ENCODE measurements around the gene STT3B.

Gene STT3B

GRCh38 chr3:31661286-31661685, 128.6 kb downstream of the STT3B start:
- no peak for TF ChIP-seq POLR2A (IDR thresholded peaks at IDR 0.05; ENCODE audit: low read depth, low read length)
- no peak for TF ChIP-seq TAF1 (IDR thresholded peaks at IDR 0.05; ENCODE audit: borderline replicate concordance, low read depth, low read length)
- TF ChIP-seq POLR2AphosphoS5 (IDR thresholded peaks at IDR 0.05; ENCODE audit: low read depth, low read length) = no peak
- FAIRE-seq (no peak), DNase-seq (ENCODE audit: insufficient read length) (no peak)

DNA sequence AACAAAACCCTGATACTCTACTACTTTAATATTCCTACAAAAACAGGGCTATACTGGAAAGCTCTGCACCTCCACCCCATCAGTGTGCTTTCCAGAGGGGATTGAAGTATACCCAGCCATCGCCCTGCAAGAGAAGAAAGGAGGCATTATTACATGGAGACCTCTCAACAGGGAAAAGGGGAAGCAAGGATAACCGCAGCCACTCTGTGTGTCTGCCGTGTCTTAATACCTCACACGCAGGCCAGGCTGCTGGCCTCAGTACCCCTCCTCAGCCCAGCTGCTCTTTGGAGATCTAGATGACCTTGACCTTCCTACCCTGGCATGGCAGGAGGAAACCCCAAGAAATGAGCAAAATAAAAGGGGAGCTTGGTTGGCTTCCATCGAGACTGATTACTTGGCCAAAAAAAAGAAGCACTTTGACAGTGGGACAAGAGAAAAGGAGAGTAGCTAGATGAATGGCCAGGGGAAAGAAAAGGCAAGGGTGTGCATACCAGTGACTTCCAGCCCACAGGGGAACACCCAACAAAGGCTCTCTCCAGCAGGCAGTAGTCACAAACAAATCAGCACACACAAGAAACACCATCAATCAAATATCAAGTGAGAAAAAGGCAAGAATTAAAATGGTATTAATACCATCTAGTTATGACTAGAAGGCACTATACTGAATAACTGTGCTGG, 129.4 kb downstream of the STT3B start:
- DNase-seq (ENCODE audit: insufficient read length) (no peak), FAIRE-seq (no peak)
- TF ChIP-seq TAF1 (IDR thresholded peaks at IDR 0.05; ENCODE audit: borderline replicate concordance, low read depth, low read length) (no peak), POLR2A (IDR thresholded peaks at IDR 0.05; ENCODE audit: low read depth, low read length) (no peak), POLR2AphosphoS5 (IDR thresholded peaks at IDR 0.05; ENCODE audit: low read depth, low read length) (no peak)

DNA sequence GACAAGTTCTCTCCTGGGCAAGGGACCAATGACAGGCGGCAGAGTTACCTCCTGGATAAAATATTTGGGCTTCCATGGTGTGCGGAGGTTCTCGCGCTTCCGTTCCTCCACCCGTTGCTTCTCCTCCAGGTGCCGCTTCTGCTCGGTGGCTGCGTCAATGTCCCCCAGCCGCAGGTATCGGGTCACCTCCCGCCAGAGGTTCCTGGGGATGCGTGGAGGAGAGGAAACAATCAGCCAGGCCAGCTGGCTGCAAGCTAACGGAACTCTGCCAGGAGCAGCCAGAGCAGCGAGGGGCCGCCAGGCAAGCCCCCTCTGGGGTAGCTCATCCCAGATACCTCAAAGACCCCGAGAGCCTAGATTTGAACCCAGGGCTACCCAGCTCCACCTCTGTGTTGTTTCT, 131.3 kb downstream of the STT3B start:
- FAIRE-seq (no peak), DNase-seq (ENCODE audit: insufficient read length) (no peak)
- TF ChIP-seq POLR2AphosphoS5 (IDR thresholded peaks at IDR 0.05; ENCODE audit: low read depth, low read length) (no peak), TAF1 (IDR thresholded peaks at IDR 0.05; ENCODE audit: borderline replicate concordance, low read depth, low read length) (no peak), POLR2A (IDR thresholded peaks at IDR 0.05; ENCODE audit: low read depth, low read length) (no peak)

- TF ChIP-seq TAF1 (IDR thresholded peaks at IDR 0.05; ENCODE audit: borderline replicate concordance, low read depth, low read length) = no peak
- TF ChIP-seq POLR2AphosphoS5 (IDR thresholded peaks at IDR 0.05; ENCODE audit: low read depth, low read length) = no peak
- TF ChIP-seq POLR2A (IDR thresholded peaks at IDR 0.05; ENCODE audit: low read depth, low read length) = no peak
- FAIRE-seq (no peak), DNase-seq (ENCODE audit: insufficient read length) (no peak)
Measured at GRCh38 chr3:31667582-31667981, 134.9 kb downstream of the STT3B start.

GRCh38 chr3:31668242-31668641, 135.5 kb downstream of the STT3B start:
- DNase-seq (ENCODE audit: insufficient read length) (no peak), FAIRE-seq (no peak)
- TF ChIP-seq TAF1 (IDR thresholded peaks at IDR 0.05; ENCODE audit: borderline replicate concordance, low read depth, low read length) (no peak), POLR2AphosphoS5 (IDR thresholded peaks at IDR 0.05; ENCODE audit: low read depth, low read length) (no peak), POLR2A (IDR thresholded peaks at IDR 0.05; ENCODE audit: low read depth, low read length) (no peak)

DNA sequence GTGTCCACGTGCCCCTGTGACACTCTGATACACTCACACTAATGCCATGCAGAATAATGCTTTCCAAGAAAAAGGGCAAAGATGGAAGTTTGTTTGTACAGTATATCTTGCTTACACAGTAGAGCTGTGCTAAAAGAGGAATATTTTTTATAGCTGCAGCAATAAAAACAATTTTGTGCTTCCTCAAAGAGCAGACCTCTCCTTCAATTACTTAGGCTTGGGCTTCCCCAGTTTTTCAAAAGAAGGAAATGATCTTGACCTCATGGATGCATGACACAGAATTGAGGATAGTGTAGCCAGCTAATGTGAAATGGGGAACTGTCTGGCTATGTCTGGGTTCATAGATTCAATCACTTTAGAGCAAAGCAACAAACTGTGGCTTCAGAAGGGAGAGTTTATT, 137.4 kb downstream of the STT3B start:
- DNase-seq (ENCODE audit: insufficient read length) = no peak
- TF ChIP-seq POLR2AphosphoS5 (IDR thresholded peaks at IDR 0.05; ENCODE audit: low read depth, low read length) (no peak), TAF1 (IDR thresholded peaks at IDR 0.05; ENCODE audit: borderline replicate concordance, low read depth, low read length) (no peak), POLR2A (IDR thresholded peaks at IDR 0.05; ENCODE audit: low read depth, low read length) (no peak)
- no peak for FAIRE-seq

DNA sequence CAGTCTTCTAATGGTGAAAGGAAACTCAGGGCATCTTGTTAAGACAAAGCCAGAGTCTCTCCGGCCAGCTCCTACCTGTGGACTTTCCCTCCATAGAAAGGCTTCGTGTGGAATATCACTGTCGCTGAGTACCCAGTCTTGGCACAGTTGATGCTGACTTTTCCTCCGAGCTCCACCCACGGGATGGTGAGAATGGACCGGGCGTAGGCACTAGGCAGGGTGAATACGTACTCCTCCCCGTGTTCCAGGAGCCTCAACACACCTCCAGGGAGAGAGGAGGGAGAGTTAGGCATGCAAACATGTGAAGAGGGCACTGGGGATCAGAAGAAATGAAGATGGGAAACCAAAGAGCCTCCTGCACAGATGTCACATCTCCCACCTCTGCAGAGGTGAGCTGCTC, 138.0 kb downstream of the STT3B start:
- no peak for DNase-seq (ENCODE audit: insufficient read length)
- no peak for FAIRE-seq
- TF ChIP-seq TAF1 (IDR thresholded peaks at IDR 0.05; ENCODE audit: borderline replicate concordance, low read depth, low read length) (no peak), POLR2AphosphoS5 (IDR thresholded peaks at IDR 0.05; ENCODE audit: low read depth, low read length) (no peak), POLR2A (IDR thresholded peaks at IDR 0.05; ENCODE audit: low read depth, low read length) (no peak)

DNA sequence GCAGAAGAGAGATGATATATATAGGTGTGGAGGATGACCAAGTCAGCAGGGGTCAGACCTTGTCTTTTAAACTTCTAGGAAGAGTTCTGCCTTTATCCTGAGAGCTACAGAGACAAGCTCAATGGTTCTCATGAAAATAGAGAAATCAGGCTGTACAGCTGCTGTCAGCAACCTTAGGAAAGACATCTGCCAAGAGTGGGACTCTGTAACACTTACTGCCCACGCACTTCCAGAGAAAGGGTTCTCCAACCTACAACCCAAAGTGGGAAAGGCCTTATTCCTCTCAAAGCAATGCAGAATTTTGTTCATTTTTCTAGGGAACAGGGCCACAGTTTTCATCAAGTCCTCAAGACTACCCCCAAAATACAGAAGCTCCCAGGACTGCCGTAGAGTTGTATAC, 138.7 kb downstream of the STT3B start:
- no peak for TF ChIP-seq TAF1 (IDR thresholded peaks at IDR 0.05; ENCODE audit: borderline replicate concordance, low read depth, low read length)
- no peak for DNase-seq (ENCODE audit: insufficient read length)
- no peak for FAIRE-seq

DNA sequence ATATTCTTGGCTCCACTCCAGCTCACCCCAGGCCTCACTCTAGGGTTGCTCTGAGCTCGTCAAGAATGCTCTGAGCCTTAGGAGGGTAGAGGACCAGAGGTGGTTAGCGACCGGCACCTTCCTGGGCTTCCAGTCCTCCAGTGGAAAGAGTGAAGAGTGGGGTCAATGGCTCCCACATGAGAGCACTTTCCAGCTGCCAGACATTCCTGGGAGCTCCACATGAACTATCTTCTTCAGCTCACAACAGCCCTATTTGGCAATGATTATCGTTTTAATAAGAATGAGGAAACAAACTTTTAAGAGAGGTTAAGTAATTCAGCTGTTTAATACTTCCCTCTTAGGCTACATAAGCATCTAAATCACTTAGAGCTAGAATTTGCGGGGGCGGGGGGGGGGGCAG, 139.3 kb downstream of the STT3B start:
- DNase-seq (ENCODE audit: insufficient read length) (no peak), FAIRE-seq (no peak)
- TF ChIP-seq POLR2A (IDR thresholded peaks at IDR 0.05; ENCODE audit: low read depth, low read length) (no peak), POLR2AphosphoS5 (IDR thresholded peaks at IDR 0.05; ENCODE audit: low read depth, low read length) (no peak), TAF1 (IDR thresholded peaks at IDR 0.05; ENCODE audit: borderline replicate concordance, low read depth, low read length) (no peak)

DNA sequence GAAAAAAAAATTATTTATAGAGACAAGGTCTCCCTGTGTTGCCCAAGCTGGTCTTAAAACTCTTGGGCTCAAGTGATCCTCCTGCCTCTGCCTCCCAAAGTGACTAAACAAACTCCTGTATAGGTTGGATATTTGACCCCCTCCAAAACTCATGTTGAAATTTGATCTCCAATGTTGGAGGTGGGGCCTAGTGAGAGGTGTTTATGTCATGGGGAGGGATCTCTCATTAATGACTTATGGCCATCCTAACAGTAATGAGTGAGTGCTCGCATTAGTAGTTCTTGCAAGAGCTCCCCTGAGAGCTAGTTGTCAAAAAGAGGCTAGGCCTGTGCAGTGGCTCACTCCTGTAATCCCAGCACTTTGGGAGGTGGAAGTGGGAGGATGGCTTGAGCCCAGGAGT, 141.2 kb downstream of the STT3B start:
- DNase-seq (ENCODE audit: insufficient read length) = no peak
- FAIRE-seq = no peak
- TF ChIP-seq POLR2A (IDR thresholded peaks at IDR 0.05; ENCODE audit: low read depth, low read length) (no peak), POLR2AphosphoS5 (IDR thresholded peaks at IDR 0.05; ENCODE audit: low read depth, low read length) (no peak), TAF1 (IDR thresholded peaks at IDR 0.05; ENCODE audit: borderline replicate concordance, low read depth, low read length) (no peak)

DNA sequence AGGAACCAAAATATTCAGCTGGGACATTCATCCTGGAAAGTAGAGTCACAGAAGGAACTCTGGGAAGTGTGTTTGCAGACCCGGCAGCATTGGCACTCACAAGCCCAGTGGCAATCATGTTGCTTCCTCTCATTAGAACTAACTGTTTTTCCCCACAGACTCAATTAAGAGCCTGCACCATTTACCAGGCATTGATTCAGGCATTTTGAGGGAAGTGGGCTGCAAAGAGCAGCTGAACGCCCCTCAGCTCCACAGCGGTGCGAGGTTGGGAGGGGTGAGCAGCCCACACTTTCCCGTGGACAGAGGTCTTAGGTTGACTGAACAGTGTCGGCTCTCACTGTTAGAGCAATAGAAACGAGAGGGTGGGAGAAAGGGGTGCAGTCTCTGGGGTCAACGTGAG, 143.8 kb downstream of the STT3B start:
- no peak for FAIRE-seq
- TF ChIP-seq TAF1 (IDR thresholded peaks at IDR 0.05; ENCODE audit: borderline replicate concordance, low read depth, low read length) (no peak), POLR2AphosphoS5 (IDR thresholded peaks at IDR 0.05; ENCODE audit: low read depth, low read length) (no peak), POLR2A (IDR thresholded peaks at IDR 0.05; ENCODE audit: low read depth, low read length) (no peak)
- no peak for DNase-seq (ENCODE audit: insufficient read length)

DNA sequence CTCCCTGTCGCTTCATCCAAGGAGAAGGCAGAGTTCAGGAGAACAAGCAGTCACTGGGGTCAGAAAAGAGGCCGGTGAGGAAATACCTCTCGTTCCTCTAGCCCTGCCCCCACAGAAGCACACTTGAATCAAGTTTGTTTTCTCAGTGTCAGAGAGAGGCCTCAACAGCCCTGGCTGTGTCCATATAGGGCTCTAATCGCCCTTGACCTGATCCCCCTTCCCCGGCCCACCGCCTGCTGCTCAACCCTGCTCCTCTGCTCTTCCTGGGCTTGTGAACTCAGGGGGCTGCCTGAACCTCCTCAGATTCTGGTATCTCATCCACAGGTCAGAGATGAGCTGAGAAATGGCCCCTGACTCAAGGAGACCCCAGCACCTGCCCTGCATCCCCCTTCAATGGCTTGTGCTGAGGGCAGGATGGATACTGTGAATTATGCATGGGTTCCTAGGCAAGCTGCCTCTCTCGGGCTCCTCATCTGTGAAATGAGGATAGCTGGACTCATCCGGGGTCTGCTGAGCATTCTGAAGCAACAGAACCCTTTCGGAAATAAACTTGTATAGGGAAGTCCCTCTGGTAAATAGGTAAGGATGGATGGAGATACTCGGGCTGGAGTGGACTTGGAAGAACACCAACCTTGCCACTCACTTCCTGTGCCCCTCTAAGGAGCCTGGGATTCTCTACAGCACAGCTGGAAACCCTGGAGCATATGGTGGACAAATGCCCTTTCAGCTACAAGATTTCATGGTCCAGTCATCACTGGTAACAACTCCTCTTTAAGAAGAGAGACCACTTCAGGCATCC, 147.5 kb downstream of the STT3B start:
- FAIRE-seq = no peak
- no peak for DNase-seq (ENCODE audit: insufficient read length)
- TF ChIP-seq POLR2AphosphoS5 (IDR thresholded peaks at IDR 0.05; ENCODE audit: low read depth, low read length) = no peak
- no peak for TF ChIP-seq TAF1 (IDR thresholded peaks at IDR 0.05; ENCODE audit: borderline replicate concordance, low read depth, low read length)
- no peak for TF ChIP-seq POLR2A (IDR thresholded peaks at IDR 0.05; ENCODE audit: low read depth, low read length)

Measured in GM12892 (cell line).